Gastroesophageal sphincter (tissue), 3 donors: ENCODE results near the gene LYZL2.

ENCODE experiments used
- CTCF ChIP-seq, 4 experiments: fragments of 200-600 bp in 2 of 4; fragments of 450-650 bp in 2 of 4; sonication (generic) in 1 of 4; IDR thresholded peaks; one replicate each; pipeline ENCODE4 v1.5.1; 2017 to 2019; ENCODE audit warnings: antibody characterized with exemption in 4 of 4, mild to moderate bottlenecking in 2 of 4, moderate library complexity in 2 of 4
- POLR2A ChIP-seq, 2 donors: fragments of 450-650 bp; IDR thresholded peaks; one replicate each; pipeline ENCODE4 v1.6.1; 2017; ENCODE audit warnings: antibody characterized with exemption in 2 of 2, mild to moderate bottlenecking in 2 of 2, moderate library complexity in 1 of 2
- POLR2AphosphoS5 ChIP-seq: sonication (generic); formaldehyde crosslinking; IDR thresholded peaks from one replicate; pipeline ENCODE4 v1.6.1; 2017; ENCODE audit warnings: antibody characterized with exemption

DNA sequence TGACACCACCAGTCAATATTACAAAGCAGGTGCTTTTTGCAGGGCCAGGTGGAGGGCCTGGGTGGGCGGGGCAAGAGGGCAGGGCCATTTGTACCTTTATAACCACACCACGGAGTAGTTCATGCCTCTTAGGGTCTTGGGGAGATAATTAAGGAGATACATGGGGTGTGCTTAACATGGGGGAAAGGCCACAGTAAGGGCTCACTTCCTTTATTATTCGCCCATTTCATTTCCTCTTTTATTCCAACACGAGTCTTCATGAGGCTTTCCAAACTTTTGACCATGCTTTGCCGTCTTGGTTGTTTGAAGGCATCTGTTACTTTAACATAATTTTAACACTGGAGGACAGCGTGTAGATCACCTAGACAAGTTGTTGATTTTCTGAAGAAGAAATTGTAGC is 33.3 kb upstream of the LYZL2 start:
- TF ChIP-seq CTCF (IDR thresholded peaks at IDR 0.05) = no peak
- TF ChIP-seq POLR2A (IDR thresholded peaks at IDR 0.05) = no peak
- TF ChIP-seq POLR2AphosphoS5 = no peak
